Panc1 (cell line): ENCODE data around the gene LILRB4. TPM values are rescaled to one million over a fixed set of nuclear protein-coding genes. Genes with fewer than 3 reads are reported as not detected.

Experiments used
- ATAC-seq: fragments of 200-7000 bp; cut with Tn5 transposase; 2 replicates; pipeline ENCODE4 v1.9.1; 2020; ENCODE audit warnings: mild to moderate bottlenecking, moderate library complexity
- Bru-seq: library from RNA; stranded (reverse); fragments of 400-500 nt; gene quantifications from one replicate; lab custom pipeline; 2021; lab: Mats Ljungman, UMichigan
- BruChase-seq, 2 experiments: library from RNA; stranded (reverse); fragments of 400-500 nt; gene quantifications; one replicate each; lab custom pipeline; 2021; lab: Mats Ljungman, UMichigan
- BruUV-seq: library from RNA; stranded (reverse); fragments of 400-500 nt; replicated peaks from 2 replicates; lab custom pipeline; 2021; lab: Mats Ljungman, UMichigan
- CTCF ChIA-PET: fragments of 300-600 bp; sonication (Branson Sonifier 250); formaldehyde crosslinking; loops from one replicate; lab custom pipeline; 2022; ENCODE audit warnings: antibody characterized with exemption; lab: Charles Lee
- POLR2A ChIA-PET: fragments of 300-600 bp; sonication (Branson Sonifier 250); formaldehyde crosslinking; loops from one replicate; lab custom pipeline; 2022; ENCODE audit warnings: antibody characterized with exemption; lab: Charles Lee
- DNase-seq: peaks from one replicate; pipeline ENCODE4 v3.0.0-alpha.2; 2010; ENCODE audit warnings: low read depth, low spot score
- H3K27ac ChIP-seq: 2 replicates; pipeline ENCODE4 v1.5.1; 2011; ENCODE audit warnings: mild to moderate bottlenecking, low read length, inconsistent platforms
- H3K27me3 ChIP-seq: fragments of 200-500 bp; sonication (Bioruptor generic); 2 replicates; pipeline ENCODE4 v1.6.0; 2014; ENCODE audit warnings: low read length, inconsistent platforms; ENCODE audit not compliant: control insufficient read depth, insufficient read depth
- H3K36me3 ChIP-seq: fragments of 200-500 bp; sonication (Bioruptor generic); 2 replicates; pipeline ENCODE4 v1.5.1; 2014; ENCODE audit warnings: inconsistent platforms, mild to moderate bottlenecking, low read length, moderate library complexity; ENCODE audit not compliant: control insufficient read depth, insufficient read depth
- H3K4me1 ChIP-seq: 2 replicates; pipeline ENCODE4 v1.5.1; 2011; ENCODE audit warnings: inconsistent platforms, mild to moderate bottlenecking, low read length, moderate library complexity; ENCODE audit not compliant: control insufficient read depth, insufficient read depth
- H3K4me3 ChIP-seq, 2 experiments: 2 replicates each; pipeline ENCODE4 v1.5.1; 2011 to 2012; ENCODE audit warnings: low read depth in 2 of 2, low read length in 2 of 2, mild to moderate bottlenecking in 2 of 2, inconsistent platforms in 1 of 2, moderate library complexity in 1 of 2
- H3K9me3 ChIP-seq: fragments of 200-500 bp; sonication (Bioruptor generic); 2 replicates; pipeline ENCODE4 v1.5.1; 2014; ENCODE audit warnings: low read depth, mild to moderate bottlenecking, inconsistent platforms, low read length, moderate library complexity; ENCODE audit not compliant: control insufficient read depth, insufficient read depth
- POLR2AphosphoS5 ChIP-seq: IDR thresholded peaks from 2 replicates; pipeline ENCODE4 v1.6.1; 2012; ENCODE audit warnings: mild to moderate bottlenecking, low read depth, low read length, moderate library complexity
- SIN3A ChIP-seq: IDR thresholded peaks from 2 replicates; pipeline ENCODE4 v1.6.1; 2012; ENCODE audit warnings: low read depth, mild to moderate bottlenecking, low read length, moderate library complexity, borderline replicate concordance; ENCODE audit not compliant: insufficient read depth
- TCF7L2 ChIP-seq: IDR thresholded peaks from 2 replicates; pipeline ENCODE4 v1.6.1; 2011; ENCODE audit warnings: mild to moderate bottlenecking, low read depth, low read length, inconsistent platforms
- in situ Hi-C: cut with HindIII; loops from 2 replicates; pipeline ENCODE4 v1.10.0; 2016; ENCODE audit warnings: low sequenced_read_pairs, low pct_unique_long_range_greater_than_20kb
- intact Hi-C: fragments of 100-400 bp; cut with micrococcal nuclease; formaldehyde crosslinking; loops from one replicate; pipeline ENCODE4 v1.10.0; 2022; ENCODE audit not compliant: unreplicated experiment
- long read RNA-seq: library from polyadenylated mRNA; unstranded; transcript quantifications from one replicate; pipeline ENCODE4 v2.0.0, GENCODE V29; 2021; ENCODE audit not compliant: unreplicated experiment
- polyA plus RNA-seq: library from polyadenylated mRNA; unstranded; fragments of >200 nt; gene quantifications from one replicate; pipeline ENCODE4 v1.2.1, GENCODE V29; 2012; ENCODE audit warnings: missing spikeins; ENCODE audit not compliant: insufficient read length
- total RNA-seq: library from RNA; stranded (reverse); gene quantifications from one replicate; pipeline ENCODE4 v1.2.1, GENCODE V29; 2021; ENCODE audit not compliant: unreplicated experiment
- TF ChIP-seq, protein P1 (sequence below): fragments of 450-650 bp; IDR thresholded peaks from 2 replicates; pipeline ENCODE4 v1.5.1; 2017; ENCODE audit warnings: mild to moderate bottlenecking
- TF ChIP-seq, protein P2 (sequence below), 2 experiments: IDR thresholded peaks; 2 replicates each; pipeline ENCODE4 v1.6.1; 2011 to 2012; ENCODE audit warnings: low read depth in 2 of 2, control low read depth in 1 of 2, low read length in 1 of 2, mild to moderate bottlenecking in 1 of 2, moderate library complexity in 1 of 2; ENCODE audit not compliant: insufficient read depth in 1 of 2

Gene LILRB4
- total RNA-seq (not detected), Bru-seq, nascent RNA (not detected), BruChase-seq, experiment 1, labeled RNA remaining after a 2-hour chase (not detected), BruChase-seq, experiment 2, labeled RNA remaining after a 6-hour chase (not detected)
- not detected for polyA plus RNA-seq
- long read RNA-seq, result 0 reads

DNA sequence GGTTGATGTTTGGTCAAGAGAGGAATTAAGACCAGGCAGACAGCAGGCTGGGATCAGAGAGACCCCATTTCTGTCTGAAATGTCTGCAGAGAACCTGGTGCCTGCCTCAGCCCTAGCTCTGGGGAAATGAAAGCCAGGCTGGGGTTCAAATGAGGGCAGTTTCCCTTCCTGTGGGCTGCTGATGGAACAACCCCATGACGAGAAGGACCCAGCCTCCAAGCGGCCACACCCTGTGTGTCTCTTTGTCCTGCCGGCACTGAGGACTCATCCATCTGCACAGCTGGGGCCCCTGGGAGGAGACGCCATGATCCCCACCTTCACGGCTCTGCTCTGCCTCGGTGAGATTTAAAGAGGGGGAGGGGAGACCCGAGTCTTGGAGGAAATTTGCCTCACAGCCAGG lies at the start of gene LILRB4:
LILRB4 (plus strand) TSS at position 256 of the 400 bp plus-strand sequence; CDS start at position 305, 49 bp downstream.
- BruUV-seq, result no TSS peak
- in situ Hi-C loops (no loop called here), intact Hi-C loops (no loop called here)

DNA sequence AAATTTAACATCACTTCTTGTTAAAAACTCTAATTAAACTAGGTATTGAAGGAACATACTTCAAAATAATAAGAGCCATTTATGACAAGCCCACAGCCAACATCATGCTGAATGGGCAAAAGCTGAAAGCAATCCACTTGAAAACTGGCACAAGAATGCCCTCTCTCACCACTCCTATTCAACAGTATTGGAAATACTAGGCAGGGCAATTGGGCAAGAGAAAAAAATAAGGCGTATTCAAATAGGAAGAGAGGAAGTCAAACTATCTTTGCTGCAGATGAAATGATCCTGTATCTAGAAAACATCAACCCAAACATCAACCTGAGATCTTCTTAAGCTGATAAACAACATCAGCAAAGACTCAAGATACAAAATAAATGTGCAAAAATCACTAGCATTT lies 48.1 kb upstream of the LILRB4 start:
- no peak for ATAC-seq
- no peak overlapping the region for H3K4me3 ChIP-seq
- H3K9me3 ChIP-seq, result 0 out of 2 replicates have a peak, but pooled peaks cover 7% of the 10 kb centered on the region
- BruUV-seq, result no TSS peak
- intact Hi-C loops, result no loop called here
- H3K36me3 ChIP-seq, result no peaks in the 10 kb centered on the region
- CTCF ChIA-PET, result no interaction called here
- in situ Hi-C loops, result no loop called here
- POLR2A ChIA-PET, result no interaction called here
- H3K27ac ChIP-seq, result no peak overlapping the region
- no peak for TF ChIP-seq POLR2AphosphoS5
- TF ChIP-seq, protein P1, sequence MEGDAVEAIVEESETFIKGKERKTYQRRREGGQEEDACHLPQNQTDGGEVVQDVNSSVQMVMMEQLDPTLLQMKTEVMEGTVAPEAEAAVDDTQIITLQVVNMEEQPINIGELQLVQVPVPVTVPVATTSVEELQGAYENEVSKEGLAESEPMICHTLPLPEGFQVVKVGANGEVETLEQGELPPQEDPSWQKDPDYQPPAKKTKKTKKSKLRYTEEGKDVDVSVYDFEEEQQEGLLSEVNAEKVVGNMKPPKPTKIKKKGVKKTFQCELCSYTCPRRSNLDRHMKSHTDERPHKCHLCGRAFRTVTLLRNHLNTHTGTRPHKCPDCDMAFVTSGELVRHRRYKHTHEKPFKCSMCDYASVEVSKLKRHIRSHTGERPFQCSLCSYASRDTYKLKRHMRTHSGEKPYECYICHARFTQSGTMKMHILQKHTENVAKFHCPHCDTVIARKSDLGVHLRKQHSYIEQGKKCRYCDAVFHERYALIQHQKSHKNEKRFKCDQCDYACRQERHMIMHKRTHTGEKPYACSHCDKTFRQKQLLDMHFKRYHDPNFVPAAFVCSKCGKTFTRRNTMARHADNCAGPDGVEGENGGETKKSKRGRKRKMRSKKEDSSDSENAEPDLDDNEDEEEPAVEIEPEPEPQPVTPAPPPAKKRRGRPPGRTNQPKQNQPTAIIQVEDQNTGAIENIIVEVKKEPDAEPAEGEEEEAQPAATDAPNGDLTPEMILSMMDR, result no peak
- TF ChIP-seq, protein P2, sequence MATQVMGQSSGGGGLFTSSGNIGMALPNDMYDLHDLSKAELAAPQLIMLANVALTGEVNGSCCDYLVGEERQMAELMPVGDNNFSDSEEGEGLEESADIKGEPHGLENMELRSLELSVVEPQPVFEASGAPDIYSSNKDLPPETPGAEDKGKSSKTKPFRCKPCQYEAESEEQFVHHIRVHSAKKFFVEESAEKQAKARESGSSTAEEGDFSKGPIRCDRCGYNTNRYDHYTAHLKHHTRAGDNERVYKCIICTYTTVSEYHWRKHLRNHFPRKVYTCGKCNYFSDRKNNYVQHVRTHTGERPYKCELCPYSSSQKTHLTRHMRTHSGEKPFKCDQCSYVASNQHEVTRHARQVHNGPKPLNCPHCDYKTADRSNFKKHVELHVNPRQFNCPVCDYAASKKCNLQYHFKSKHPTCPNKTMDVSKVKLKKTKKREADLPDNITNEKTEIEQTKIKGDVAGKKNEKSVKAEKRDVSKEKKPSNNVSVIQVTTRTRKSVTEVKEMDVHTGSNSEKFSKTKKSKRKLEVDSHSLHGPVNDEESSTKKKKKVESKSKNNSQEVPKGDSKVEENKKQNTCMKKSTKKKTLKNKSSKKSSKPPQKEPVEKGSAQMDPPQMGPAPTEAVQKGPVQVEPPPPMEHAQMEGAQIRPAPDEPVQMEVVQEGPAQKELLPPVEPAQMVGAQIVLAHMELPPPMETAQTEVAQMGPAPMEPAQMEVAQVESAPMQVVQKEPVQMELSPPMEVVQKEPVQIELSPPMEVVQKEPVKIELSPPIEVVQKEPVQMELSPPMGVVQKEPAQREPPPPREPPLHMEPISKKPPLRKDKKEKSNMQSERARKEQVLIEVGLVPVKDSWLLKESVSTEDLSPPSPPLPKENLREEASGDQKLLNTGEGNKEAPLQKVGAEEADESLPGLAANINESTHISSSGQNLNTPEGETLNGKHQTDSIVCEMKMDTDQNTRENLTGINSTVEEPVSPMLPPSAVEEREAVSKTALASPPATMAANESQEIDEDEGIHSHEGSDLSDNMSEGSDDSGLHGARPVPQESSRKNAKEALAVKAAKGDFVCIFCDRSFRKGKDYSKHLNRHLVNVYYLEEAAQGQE (IDR thresholded peaks at IDR 0.05; ENCODE audit: insufficient read depth in 1 of 2, low read depth in 2 of 2, low read length in 1 of 2), result no peak
- no peak for TF ChIP-seq SIN3A
- no peak for TF ChIP-seq TCF7L2
- H3K27me3 ChIP-seq, result 0 out of 2 replicates have a peak, but pooled peaks cover 2% of the 10 kb centered on the region
- DNase-seq, result no peak
- H3K4me1 ChIP-seq, result no peaks in the 10 kb centered on the region

More for the DNA sequence above, at the start of gene LILRB4:
- no peak within 1 kb of the TSS for H3K4me3 ChIP-seq
- no peaks in the 10 kb centered on the region for H3K36me3 ChIP-seq
- ATAC-seq, result no peak
- no peak within 1 kb of the TSS for H3K27ac ChIP-seq
- H3K27me3 ChIP-seq, result peaks cover 8% of the 10 kb centered on the region
- CTCF ChIA-PET, result interaction anchor here (0.7 kb wide), 1 partner anchor 18 kb away, joined by 10 read pairs; no protein-coding TSS in a partner anchor
- no peaks in the 10 kb centered on the region for H3K4me1 ChIP-seq
- POLR2A ChIA-PET, result interaction anchor here (0.6 kb wide), 1 partner anchor 11 kb away, joined by 3 read pairs; no protein-coding TSS in a partner anchor
- H3K9me3 ChIP-seq, result no peaks in the 10 kb centered on the region
- TF ChIP-seq SIN3A (no peak), POLR2AphosphoS5 (no peak), TCF7L2 (no peak)
- TF ChIP-seq, protein P2 (IDR thresholded peaks at IDR 0.05; ENCODE audit: insufficient read depth in 1 of 2, low read depth in 2 of 2, low read length in 1 of 2), result no peak
- TF ChIP-seq, protein P1, result no peak
- no peak for DNase-seq
